Endothelial cell of umbilical vein (primary cell): Measurements from ENCODE around the gene ASIC4. TPM values are rescaled to one million over a fixed set of nuclear protein-coding genes. Genes with fewer than 3 reads are reported as not detected.
A peak's percentile ranks its signal among the peaks of the same experiment; 100 is the strongest.

ENCODE experiments used
- BruUV-seq: library from RNA; stranded (reverse); fragments of 400-500 nt; replicated peaks from 2 replicates; lab custom pipeline; 2021; lab: Mats Ljungman, UMichigan
- CTCF ChIA-PET: fragments of 300-600, 350-600 bp; sonication (Branson Sonifier 250); formaldehyde crosslinking; loops from one replicate; lab custom pipeline; 2021; ENCODE audit warnings: antibody characterized with exemption, inconsistent platforms; lab: Charles Lee
- POLR2A ChIA-PET: fragments of 300-600, 350-600 bp; sonication (Branson Sonifier 250); formaldehyde crosslinking; loops from one replicate; lab custom pipeline; 2021; ENCODE audit warnings: antibody characterized with exemption, inconsistent platforms; lab: Charles Lee
- DNase-seq: peaks from one replicate; pipeline ENCODE4 v3.0.0-alpha.2; 2011; ENCODE audit warnings: low read depth, low spot score
- FAIRE-seq: peaks from 2 replicates; lab custom pipeline; 2011; peaks lifted over from hg19 to GRCh38; lab: Jason Lieb, UNC
- H2AFZ ChIP-seq: 2 replicates; pipeline ENCODE4 v1.6.0; 2012; ENCODE audit warnings: low read depth, low read length, control low read depth, inconsistent platforms
- H3K27ac ChIP-seq: 2 replicates; pipeline ENCODE4 v1.5.1; 2011; ENCODE audit warnings: low read depth, mild to moderate bottlenecking, control low read depth, low read length, moderate library complexity; ENCODE audit not compliant: insufficient read depth
- H3K27me3 ChIP-seq, 2 experiments: 2 replicates each; pipeline versions ENCODE4 v1.6.0 to v1.6.1; 2011; ENCODE audit warnings: low read length in 2 of 2, mixed read lengths in 1 of 2; ENCODE audit not compliant: control insufficient read depth in 2 of 2, insufficient read depth in 2 of 2
- H3K36me3 ChIP-seq, 2 experiments: 2 replicates in 1 of 2; 3 replicates in 1 of 2; pipeline ENCODE4 v1.5.1; 2011; ENCODE audit warnings: low read length in 2 of 2, mild to moderate bottlenecking in 1 of 2, moderate library complexity in 1 of 2; ENCODE audit not compliant: control insufficient read depth in 2 of 2, insufficient read depth in 2 of 2; ENCODE audit errors: extremely low read depth in 1 of 2
- H3K4me1 ChIP-seq: 3 replicates; pipeline ENCODE4 v1.5.1; 2011; ENCODE audit warnings: mild to moderate bottlenecking, low read length; ENCODE audit not compliant: control insufficient read depth, insufficient read depth; ENCODE audit errors: extremely low read depth
- H3K4me2 ChIP-seq: 2 replicates; pipeline ENCODE4 v1.6.1; 2011; ENCODE audit warnings: low read length, control low read depth, mixed read lengths; ENCODE audit not compliant: insufficient read depth
- H3K4me3 ChIP-seq, 3 experiments: fragments of 200-600 bp in 1 of 3; sonication (generic), shearing (Covaris generic) in 1 of 3; replicated peaks in 1 of 3; 2 replicates each; pipeline ENCODE4 v1.5.1; 2011 to 2016; ENCODE audit warnings: control low read depth in 3 of 3, low read length in 3 of 3, mild to moderate bottlenecking in 2 of 3, inconsistent platforms in 1 of 3, low read depth in 1 of 3, moderate library complexity in 1 of 3; ENCODE audit not compliant: insufficient read depth in 1 of 3
- H3K79me2 ChIP-seq: 2 replicates; pipeline ENCODE4 v1.6.0; 2012; ENCODE audit warnings: low read length, inconsistent platforms; ENCODE audit not compliant: control insufficient read depth, insufficient read depth
- H3K9ac ChIP-seq: replicated peaks from 2 replicates; pipeline ENCODE3; 2011; ENCODE audit warnings: low read length, control low read depth; ENCODE audit not compliant: insufficient read depth; ENCODE audit errors: extremely low read depth
- H3K9me1 ChIP-seq: replicated peaks from 3 replicates; pipeline ENCODE4 v1.6.0; 2011; ENCODE audit warnings: mild to moderate bottlenecking, low read length; ENCODE audit not compliant: control insufficient read depth, insufficient read depth; ENCODE audit errors: extremely low read depth
- H3K9me3 ChIP-seq: replicated peaks from 2 replicates; pipeline ENCODE4 v1.5.1; 2012; ENCODE audit warnings: low read length, inconsistent platforms; ENCODE audit not compliant: control insufficient read depth, insufficient read depth
- H4K20me1 ChIP-seq: replicated peaks from 2 replicates; pipeline ENCODE3; 2011; ENCODE audit warnings: mild to moderate bottlenecking, low read length; ENCODE audit not compliant: control insufficient read depth, insufficient read depth; ENCODE audit errors: extremely low read depth
- FOS ChIP-seq: IDR thresholded peaks from 2 replicates; pipeline ENCODE4 v1.6.1; 2011; ENCODE audit warnings: mild to moderate bottlenecking, low read length, moderate library complexity, borderline replicate concordance; ENCODE audit not compliant: insufficient read depth
- POLR2A ChIP-seq: IDR thresholded peaks from 2 replicates; pipeline ENCODE4 v1.6.1; 2012; ENCODE audit warnings: low read depth, mild to moderate bottlenecking, control low read depth, low read length
- dilution Hi-C: fragments of 300-500 bp; cut with MboI; formaldehyde crosslinking; loops from one replicate; pipeline ENCODE4 v1.15.0; 2019; ENCODE audit warnings: low sequenced_read_pairs; ENCODE audit not compliant: extremely low pct_ligation_motif_present
- intact Hi-C: fragments of 100-400 bp; cut with micrococcal nuclease; formaldehyde crosslinking; loops from one replicate; pipeline ENCODE4 v1.10.0; 2022
- polyA plus RNA-seq, 4 experiments: library from polyadenylated mRNA; depleted of rRNA in 3 of 4; stranded (reverse) in 3 of 4; unstranded in 1 of 4; fragments of >200 nt; gene quantifications; 2 replicates each; pipeline versions ENCODE4 v1.2.1 to v1.2.3, GENCODE V29; 2011 to 2012; ENCODE audit warnings: missing spikeins in 1 of 4
- total RNA-seq: library from RNA; stranded (reverse); gene quantifications from 2 replicates; pipeline ENCODE4 v1.2.3, GENCODE V29; 2021
- TF ChIP-seq, protein P1 (sequence below): IDR thresholded peaks from 2 replicates; pipeline ENCODE4 v1.6.1; 2011; ENCODE audit not compliant: insufficient read depth, insufficient read length
- TF ChIP-seq, protein P2 (sequence below), 2 donors: IDR thresholded peaks; 1 replicate in 1 of 2; 2 replicates in 1 of 2; pipeline ENCODE4 v1.5.1; 2011; ENCODE audit warnings: low read length in 2 of 2, mild to moderate bottlenecking in 2 of 2, moderate library complexity in 2 of 2, control low read depth in 1 of 2, inconsistent platforms in 1 of 2, low read depth in 1 of 2; ENCODE audit not compliant: insufficient read depth in 1 of 2; ENCODE audit errors: extremely low read depth in 1 of 2

Gene ASIC4
- total and polyA plus RNA-seq, 2 donors (not counting 3 experiments of a cell fraction or from before 2014, with no cell fraction given), result not detected

DNA sequence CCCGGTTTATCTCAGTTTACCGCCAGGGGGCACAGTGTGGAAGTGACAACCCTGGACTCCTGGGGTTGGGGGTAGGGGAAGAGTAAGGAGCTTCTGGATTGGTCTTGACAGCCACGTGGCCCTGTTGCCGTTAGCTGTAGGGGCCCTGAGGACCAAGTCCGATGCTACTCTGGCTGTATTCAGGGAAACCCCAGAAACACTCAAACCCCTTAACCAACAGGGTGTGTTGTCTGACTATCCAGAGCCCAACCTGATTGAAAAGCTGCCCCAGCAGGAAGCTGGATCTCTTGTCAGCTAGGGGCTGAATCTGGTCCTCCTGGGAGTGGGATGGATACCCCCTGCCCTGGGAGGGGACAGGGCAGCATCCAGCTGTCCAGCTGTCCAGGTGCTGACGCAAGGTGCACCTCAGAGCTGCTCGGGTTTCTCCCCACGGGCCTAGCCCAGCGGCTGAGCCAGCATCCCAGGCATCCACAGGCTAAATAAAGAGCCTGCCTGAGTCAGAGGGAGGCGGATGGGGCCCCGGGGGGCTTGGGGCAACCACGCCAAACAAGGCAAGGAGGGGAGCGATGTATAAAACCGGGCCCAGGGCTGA is 18.7 kb upstream of the ASIC4 start:
- Histone ChIP-seq H3K4me3 (no peak overlapping the region), H3K4me1 (peaks cover 12% of the 10 kb centered on the region), H3K79me2 (no peaks in the 10 kb centered on the region), H3K9me1 (no peaks in the 10 kb centered on the region), H3K27me3 (peaks cover 33 to 36% of the 10 kb centered on the region in 2 experiments), H4K20me1 (no peaks in the 10 kb centered on the region), H3K9ac (no peak overlapping the region), H3K27ac (no peak overlapping the region), H3K9me3 (no peaks in the 10 kb centered on the region), H3K36me3 (no peaks in the 10 kb centered on the region), H3K4me2 (no peak overlapping the region), H2AFZ (no peak overlapping the region)
- POLR2A ChIA-PET, result interaction anchor here (0.6 to 1.0 kb wide), 2 partner anchors 33 to 34 kb away, joined by 4 to 8 read pairs; no protein-coding TSS in a partner anchor
- peak; percentile 76 for FAIRE-seq
- dilution Hi-C loops, result no loop called here
- peak; percentile 59 for DNase-seq
- CTCF ChIA-PET, result interaction anchor here (0.5 to 19.9 kb wide), 46 partner anchors 8 to 466 kb away, joined by 3 to 731 read pairs (median 5); partner anchors contain the start of genes ASIC4, CHPF, DNPEP and OBSL1
- BruUV-seq, result no TSS peak
- intact Hi-C loops, result loop anchor here (1.0 to 2.0 kb wide), 2 partner anchors 13 to 35 kb away; no protein-coding TSS in a partner anchor
- TF ChIP-seq, protein P1, sequence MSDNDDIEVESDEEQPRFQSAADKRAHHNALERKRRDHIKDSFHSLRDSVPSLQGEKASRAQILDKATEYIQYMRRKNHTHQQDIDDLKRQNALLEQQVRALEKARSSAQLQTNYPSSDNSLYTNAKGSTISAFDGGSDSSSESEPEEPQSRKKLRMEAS, result peak; percentile 69
- TF ChIP-seq FOS (no peak), POLR2A (no peak)
- TF ChIP-seq, protein P2, sequence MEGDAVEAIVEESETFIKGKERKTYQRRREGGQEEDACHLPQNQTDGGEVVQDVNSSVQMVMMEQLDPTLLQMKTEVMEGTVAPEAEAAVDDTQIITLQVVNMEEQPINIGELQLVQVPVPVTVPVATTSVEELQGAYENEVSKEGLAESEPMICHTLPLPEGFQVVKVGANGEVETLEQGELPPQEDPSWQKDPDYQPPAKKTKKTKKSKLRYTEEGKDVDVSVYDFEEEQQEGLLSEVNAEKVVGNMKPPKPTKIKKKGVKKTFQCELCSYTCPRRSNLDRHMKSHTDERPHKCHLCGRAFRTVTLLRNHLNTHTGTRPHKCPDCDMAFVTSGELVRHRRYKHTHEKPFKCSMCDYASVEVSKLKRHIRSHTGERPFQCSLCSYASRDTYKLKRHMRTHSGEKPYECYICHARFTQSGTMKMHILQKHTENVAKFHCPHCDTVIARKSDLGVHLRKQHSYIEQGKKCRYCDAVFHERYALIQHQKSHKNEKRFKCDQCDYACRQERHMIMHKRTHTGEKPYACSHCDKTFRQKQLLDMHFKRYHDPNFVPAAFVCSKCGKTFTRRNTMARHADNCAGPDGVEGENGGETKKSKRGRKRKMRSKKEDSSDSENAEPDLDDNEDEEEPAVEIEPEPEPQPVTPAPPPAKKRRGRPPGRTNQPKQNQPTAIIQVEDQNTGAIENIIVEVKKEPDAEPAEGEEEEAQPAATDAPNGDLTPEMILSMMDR (IDR thresholded peaks at IDR 0.05; ENCODE audit: extremely low read depth in 1 of 2, insufficient read depth in 1 of 2, low read depth in 1 of 2, low read length in 2 of 2), result peak; percentile 57 to 59
